GM19043 (cell line): ENCODE measurements around the gene SLC30A7.
A peak's percentile ranks its signal among the peaks of the same experiment; 100 is the strongest.

Experiments
- ATAC-seq: cut with Tn5 transposase; IDR thresholded peaks from one replicate; pipeline ENCODE4 v1.9.1; 2021; ENCODE audit warnings: low read depth; ENCODE audit not compliant: unreplicated experiment

The SLC30A7 gene

GRCh38 chr1:101013776-101014175 is 117.9 kb downstream of the SLC30A7 start:
- no peak for ATAC-seq

GRCh38 chr1:101017448-101017847 is 121.6 kb downstream of the SLC30A7 start:
- ATAC-seq: no peak

DNA sequence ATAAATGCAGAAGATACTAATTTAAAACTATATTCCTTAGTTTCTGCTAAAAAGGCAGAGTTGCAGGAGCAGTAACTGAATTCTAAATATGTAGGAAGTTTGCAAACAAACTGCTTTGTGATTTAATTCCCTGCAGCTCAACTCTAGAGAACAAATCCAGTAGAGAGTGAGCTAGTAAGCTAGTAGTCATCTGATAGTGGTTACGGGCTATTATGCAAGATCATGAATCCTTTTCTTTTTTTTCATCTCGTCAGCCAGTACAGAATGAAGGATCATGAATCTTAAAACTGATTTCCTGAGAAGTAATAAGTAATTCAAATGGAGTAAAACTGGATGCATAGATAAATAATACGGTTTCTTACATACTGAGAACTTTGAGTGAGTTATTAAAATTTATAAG is 126.4 kb downstream of the SLC30A7 start:
- no peak for ATAC-seq

GRCh38 chr1:101025283-101025656 is 129.4 kb downstream of the SLC30A7 start:
- ATAC-seq: peak; percentile 27

- ATAC-seq: peak; percentile 71
These were observed 130.0 kb downstream of the SLC30A7 start, which contains the start of gene DPH5 for GRCh38 chr1:101025657-101026429. Gene DPH5, minus strand, starts transcription at chr1:101025784. Its CDS starts 341 bp downstream, at chr1:101025443.

GRCh38 chr1:101026430-101026788 is 130.5 kb downstream of the SLC30A7 start:
- no peak for ATAC-seq

- ATAC-seq: no peak
These were observed 131.4 kb downstream of the SLC30A7 start for GRCh38 chr1:101027194-101027772.

DNA sequence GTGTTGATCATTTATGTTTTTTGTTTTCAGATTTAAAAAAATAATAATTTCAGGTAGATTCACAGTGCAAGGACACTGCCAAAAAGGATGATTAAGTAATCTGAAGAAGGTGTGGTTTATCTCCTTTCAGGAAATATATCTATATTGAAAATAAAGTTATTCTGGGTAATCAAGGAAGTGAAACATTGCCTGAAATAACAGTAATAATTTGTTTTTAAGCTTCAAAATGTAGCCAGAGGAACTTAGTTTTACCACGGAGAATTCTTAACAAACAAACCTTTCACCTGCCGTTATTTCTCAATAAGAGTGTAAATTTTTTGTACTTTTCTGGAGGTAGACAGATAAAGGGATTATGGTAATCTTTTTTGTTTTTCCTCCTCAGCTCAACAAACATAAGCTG is 132.6 kb downstream of the SLC30A7 start:
- no peak for ATAC-seq

DNA sequence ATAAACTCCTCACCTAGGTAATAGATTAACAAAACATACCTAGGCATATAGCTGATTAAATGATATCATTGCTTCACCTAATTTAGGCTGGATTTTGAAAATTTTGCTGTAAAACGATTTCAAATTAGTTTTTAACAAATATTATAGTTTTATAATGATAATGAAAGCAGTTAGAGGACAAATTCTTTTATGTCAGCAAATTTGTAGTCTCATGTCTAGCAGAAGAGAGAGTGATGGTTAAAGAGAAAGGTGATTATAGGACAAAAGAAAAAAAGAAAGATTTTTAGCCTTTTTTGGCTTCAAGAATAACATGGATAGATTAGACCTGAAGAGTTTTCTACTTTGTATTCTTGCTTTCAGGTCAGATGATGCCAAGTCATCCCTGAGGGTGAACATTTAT is 133.3 kb downstream of the SLC30A7 start:
- no peak for ATAC-seq

- no peak for ATAC-seq
These were observed 135.0 kb downstream of the SLC30A7 start for GRCh38 chr1:101030881-101031280.
